HG03095 (cell line): ENCODE data around the gene MAS1.
"Not testable (repeated sequence)": the region's sequence is repeated elsewhere in the genome, so short reads cannot be mapped to it uniquely, and the experiment has no call there.

Source experiments
- ATAC-seq: cut with Tn5 transposase; IDR thresholded peaks from one replicate; pipeline ENCODE4 v1.9.1; 2021; ENCODE audit warnings: moderate library complexity; ENCODE audit not compliant: unreplicated experiment

The MAS1 gene

GRCh38 chr6:159916237-159916636, 25.4 kb downstream of the MAS1 start:
- ATAC-seq, result no peak

- ATAC-seq, result no peak
These were observed 26.0 kb downstream of the MAS1 start for GRCh38 chr6:159916752-159917151.

GRCh38 chr6:159919011-159919511, 28.3 kb downstream of the MAS1 start:
- ATAC-seq, result no peak

GRCh38 chr6:159919800-159920199, 29.0 kb downstream of the MAS1 start:
- no peak for ATAC-seq

- not testable (repeated sequence) for ATAC-seq
These were observed 33.4 kb downstream of the MAS1 start for GRCh38 chr6:159924150-159924549.

GRCh38 chr6:159926542-159927203, 35.9 kb downstream of the MAS1 start:
- no peak for ATAC-seq

GRCh38 chr6:159929819-159930218, 39.0 kb downstream of the MAS1 start:
- ATAC-seq, result peak; percentile 28

- ATAC-seq, result peak; percentile 93
These were observed 40.3 kb downstream of the MAS1 start for GRCh38 chr6:159931112-159931511.

- ATAC-seq, result peak; percentile 19
These were observed 41.1 kb downstream of the MAS1 start for GRCh38 chr6:159931846-159932245.

GRCh38 chr6:159933077-159933476, 42.3 kb downstream of the MAS1 start:
- no peak for ATAC-seq

GRCh38 chr6:159934181-159934580, 43.4 kb downstream of the MAS1 start:
- no peak for ATAC-seq

- ATAC-seq, result no peak
These were observed 44.3 kb downstream of the MAS1 start for GRCh38 chr6:159935065-159935464.

GRCh38 chr6:159935633-159936032, 44.8 kb downstream of the MAS1 start:
- no peak for ATAC-seq

GRCh38 chr6:159939591-159940016, 48.8 kb downstream of the MAS1 start:
- ATAC-seq, result no peak
